ENCODE measurements around the gene AMIGO1. TPM values are rescaled to one million over a fixed set of nuclear protein-coding genes. Genes with fewer than 3 reads are reported as not detected.

The AMIGO1 gene
- total RNA-seq, 1 donor from 2014 or later: 5.4 TPM

GRCh38 chr1:109487261-109487660 is 22.3 kb downstream of the AMIGO1 start:
- H3K4me1 Mint-ChIP-seq (ENCODE audit: unreplicated experiment): peaks cover 23% of the 10 kb centered on the region
- H3K27ac Mint-ChIP-seq (ENCODE audit: unreplicated experiment): no peak overlapping the region
- peaks cover 6% of the 10 kb centered on the region for H3K36me3 Mint-ChIP-seq (ENCODE audit: unreplicated experiment)
- peaks cover 2% of the 10 kb centered on the region for H3K27me3 Mint-ChIP-seq (ENCODE audit: unreplicated experiment)
- no peak overlapping the region for H3K4me3 Mint-ChIP-seq (ENCODE audit: unreplicated experiment)
- DNase-seq (ENCODE audit: extremely low spot score, unreplicated experiment): peak; percentile 73
- TF ChIP-seq CTCF (IDR thresholded peaks at IDR 0.05): no peak
- no peaks in the 10 kb centered on the region for H3K9me3 Mint-ChIP-seq (ENCODE audit: unreplicated experiment)

GRCh38 chr1:109485001-109485400 is 24.5 kb downstream of the AMIGO1 start:
- Mint-ChIP-seq H3K36me3 (ENCODE audit: unreplicated experiment) (peaks cover 6% of the 10 kb centered on the region), H3K4me3 (ENCODE audit: unreplicated experiment) (peak overlapping the region; percentile 94), H3K4me1 (ENCODE audit: unreplicated experiment) (peaks cover 23% of the 10 kb centered on the region), H3K27me3 (ENCODE audit: unreplicated experiment) (peaks cover 21% of the 10 kb centered on the region), H3K9me3 (ENCODE audit: unreplicated experiment) (no peaks in the 10 kb centered on the region), H3K27ac (ENCODE audit: unreplicated experiment) (peak overlapping the region; percentile 84)
- TF ChIP-seq CTCF (IDR thresholded peaks at IDR 0.05): no peak
- DNase-seq (ENCODE audit: extremely low spot score, unreplicated experiment): no peak

- Mint-ChIP-seq H3K27ac (ENCODE audit: unreplicated experiment) (peak overlapping the region; percentile 84), H3K36me3 (ENCODE audit: unreplicated experiment) (peaks cover 6% of the 10 kb centered on the region), H3K4me3 (ENCODE audit: unreplicated experiment) (peak overlapping the region; percentile 94), H3K9me3 (ENCODE audit: unreplicated experiment) (no peaks in the 10 kb centered on the region), H3K4me1 (ENCODE audit: unreplicated experiment) (peaks cover 23% of the 10 kb centered on the region), H3K27me3 (ENCODE audit: unreplicated experiment) (peaks cover 25% of the 10 kb centered on the region)
- DNase-seq (ENCODE audit: extremely low spot score, unreplicated experiment): no peak
- TF ChIP-seq CTCF (IDR thresholded peaks at IDR 0.05): no peak
Observed at GRCh38 chr1:109484519-109484975, 25.0 kb downstream of the AMIGO1 start.

- Mint-ChIP-seq H3K4me3 (ENCODE audit: unreplicated experiment) (peak within 1 kb of the TSS; percentile 94), H3K27ac (ENCODE audit: unreplicated experiment) (peak within 1 kb of the TSS; percentile 84), H3K36me3 (ENCODE audit: unreplicated experiment) (peaks cover 6% of the 10 kb centered on the region), H3K9me3 (ENCODE audit: unreplicated experiment) (no peaks in the 10 kb centered on the region), H3K27me3 (ENCODE audit: unreplicated experiment) (peaks cover 31% of the 10 kb centered on the region), H3K4me1 (ENCODE audit: unreplicated experiment) (peaks cover 23% of the 10 kb centered on the region)
- peak; percentile 98 for DNase-seq (ENCODE audit: extremely low spot score, unreplicated experiment)
- no peak for TF ChIP-seq CTCF (IDR thresholded peaks at IDR 0.05)
Observed at GRCh38 chr1:109483672-109484518, 25.6 kb downstream of the AMIGO1 start, which contains the start of gene ATXN7L2. Gene ATXN7L2, plus strand, starts transcription at chr1:109483905. Its CDS starts 49 bp downstream, at chr1:109483954.
